SK-N-SH (cell line): Measurements from ENCODE around the gene MPZL1. TPM values are rescaled to one million over a fixed set of nuclear protein-coding genes. Genes with fewer than 3 reads are reported as not detected.

Experiments used
- CTCF ChIA-PET: fragments of 300-600, 350-600 bp; formaldehyde crosslinking; extraction: SDS; loops from one replicate; lab custom pipeline; 2021; lab: Yijun Ruan, JAX
- POLR2A ChIA-PET: fragments of 350-600 bp; sonication (Branson Sonifier 250); formaldehyde crosslinking; extraction: SDS; loops from one replicate; lab custom pipeline; 2020; ENCODE audit warnings: antibody characterized with exemption, inconsistent platforms; lab: Yijun Ruan, JAX
- DNase-seq: peaks from one replicate; pipeline ENCODE4 v3.0.0; 2012
- H2AFZ ChIP-seq: fragments of 200-600 bp; sonication (generic); 2 replicates; pipeline ENCODE4 v1.8.1; 2016; ENCODE audit warnings: antibody characterized with exemption, mild to moderate bottlenecking, low read depth
- H3F3A ChIP-seq: fragments of 200-600 bp; sonication (generic); replicated peaks from 2 replicates; pipeline ENCODE3; 2016; ENCODE audit warnings: antibody characterized with exemption, mild to moderate bottlenecking; ENCODE audit not compliant: insufficient read depth
- H3K27ac ChIP-seq, 2 experiments: fragments of 200-500 bp in 1 of 2; fragments of 200-600 bp in 1 of 2; sonication (Bioruptor generic) in 1 of 2; sonication (generic), shearing (Covaris generic) in 1 of 2; 2 replicates each; pipeline versions ENCODE4 v1.5.1 to v1.6.1; 2014 to 2016; ENCODE audit warnings: low read depth in 2 of 2, inconsistent platforms in 1 of 2, low read length in 1 of 2, mild to moderate bottlenecking in 1 of 2, mixed read lengths in 1 of 2
- H3K27me3 ChIP-seq: fragments of 200-600 bp; sonication (generic), shearing (Covaris generic); 2 replicates; pipeline ENCODE4 v1.6.1; 2016; ENCODE audit warnings: mixed run types; ENCODE audit not compliant: insufficient read depth
- H3K36me3 ChIP-seq, 2 experiments: fragments of 200-500 bp in 1 of 2; fragments of 200-600 bp in 1 of 2; sonication (Bioruptor generic) in 1 of 2; sonication (generic) in 1 of 2; replicated peaks in 1 of 2; 2 replicates each; pipeline versions ENCODE3 to v1.5.1; 2014 to 2016; ENCODE audit warnings: low read length in 1 of 2, mild to moderate bottlenecking in 1 of 2; ENCODE audit not compliant: insufficient read depth in 2 of 2, control insufficient read depth in 1 of 2
- H3K4me1 ChIP-seq, 2 experiments: fragments of 200-500 bp in 1 of 2; fragments of 200-600 bp in 1 of 2; sonication (Bioruptor generic) in 1 of 2; sonication (generic), shearing (Covaris generic) in 1 of 2; 2 replicates each; pipeline versions ENCODE4 v1.5.1 to v1.6.1; 2014 to 2016; ENCODE audit warnings: low read depth in 1 of 2, low read length in 1 of 2, mixed run types in 1 of 2; ENCODE audit not compliant: insufficient read depth in 2 of 2, control insufficient read depth in 1 of 2
- H3K4me2 ChIP-seq: fragments of 200-600 bp; sonication (generic), shearing (Covaris generic); 2 replicates; pipeline ENCODE4 v1.6.1; 2017; ENCODE audit warnings: mixed run types
- H3K4me3 ChIP-seq, 2 experiments: fragments of 200-500 bp in 1 of 2; fragments of 200-600 bp in 1 of 2; sonication (Bioruptor generic) in 1 of 2; sonication (generic), shearing (Covaris generic) in 1 of 2; 2 replicates each; pipeline versions ENCODE4 v1.5.1 to v1.8.1; 2014 to 2016; ENCODE audit warnings: low read depth in 2 of 2, inconsistent platforms in 1 of 2, low read length in 1 of 2, mild to moderate bottlenecking in 1 of 2, mixed read lengths in 1 of 2, moderate library complexity in 1 of 2
- H3K79me2 ChIP-seq: fragments of 200-600 bp; sonication (generic); 2 replicates; pipeline ENCODE4 v1.8.1; 2017; ENCODE audit warnings: mild to moderate bottlenecking; ENCODE audit not compliant: insufficient read depth
- H3K9ac ChIP-seq: fragments of 200-600 bp; sonication (generic); 2 replicates; pipeline ENCODE4 v1.6.1; 2017; ENCODE audit warnings: mixed run types
- H3K9me2 ChIP-seq: fragments of 200-600 bp; sonication (generic); 2 replicates; pipeline ENCODE4 v1.6.1; 2017; ENCODE audit warnings: mixed run types
- H3K9me3 ChIP-seq: fragments of 200-600 bp; sonication (generic); 2 replicates; pipeline ENCODE4 v1.6.1; 2017; ENCODE audit warnings: mixed run types, mild to moderate bottlenecking, moderate library complexity
- H4K20me1 ChIP-seq: fragments of 200-600 bp; sonication (generic); 2 replicates; pipeline ENCODE4 v1.6.1; 2017; ENCODE audit warnings: mild to moderate bottlenecking, mixed run types; ENCODE audit not compliant: insufficient read depth
- CHD2 ChIP-seq: fragments of 150-350 bp; IDR thresholded peaks from 2 replicates; pipeline ENCODE4 v1.6.1; 2018; ENCODE audit warnings: low read length; ENCODE audit not compliant: partially characterized antibody
- ELF1 ChIP-seq: IDR thresholded peaks from 2 replicates; pipeline ENCODE4 v1.4.0; 2012
- JUND ChIP-seq: IDR thresholded peaks from 2 replicates; pipeline ENCODE4 v1.4.0; 2012
- MEF2A ChIP-seq: IDR thresholded peaks from 2 replicates; pipeline ENCODE4 v1.4.0; 2012; ENCODE audit warnings: low read depth, borderline replicate concordance
- SIN3A ChIP-seq: IDR thresholded peaks from 2 replicates; pipeline ENCODE4 v1.6.1; 2012; ENCODE audit warnings: low read depth, mild to moderate bottlenecking, low read length, moderate library complexity, borderline replicate concordance
- TAF1 ChIP-seq: IDR thresholded peaks from 2 replicates; pipeline ENCODE4 v1.6.1; 2012; ENCODE audit warnings: low read depth, mild to moderate bottlenecking, low read length, moderate library complexity, borderline replicate concordance
- TCF12 ChIP-seq: IDR thresholded peaks from 2 replicates; pipeline ENCODE4 v1.4.0; 2012
- YY1 ChIP-seq: IDR thresholded peaks from 2 replicates; pipeline ENCODE4 v1.4.0; 2012; ENCODE audit warnings: low read depth, mild to moderate bottlenecking
- WGBS: methylation state at CpG from one replicate; pipeline ENCODE4 v1.1.6; 2017; ENCODE audit warnings: low lambda C conversion rate; 5-methylcytosine and 5-hydroxymethylcytosine counted together
- polyA plus RNA-seq, 3 experiments: library from polyadenylated mRNA; depleted of rRNA; stranded (reverse); fragments of >200 nt; gene quantifications; 2 replicates each; pipeline ENCODE4 v1.2.3, GENCODE V29; 2012
- TF ChIP-seq, protein P1 (sequence below): IDR thresholded peaks from 2 replicates; pipeline ENCODE4 v1.4.0; 2012; ENCODE audit warnings: low read depth, borderline replicate concordance
- TF ChIP-seq, protein P2 (sequence below): IDR thresholded peaks from 2 replicates; pipeline ENCODE4 v1.4.0; 2012; ENCODE audit warnings: low read depth
- TF ChIP-seq, protein P3 (sequence below): fragments of 150-350 bp; IDR thresholded peaks from 2 replicates; pipeline ENCODE4 v1.6.1; 2016; ENCODE audit warnings: mild to moderate bottlenecking, low read depth, low read length
- TF ChIP-seq, protein P4 (sequence below): IDR thresholded peaks from 2 replicates; pipeline ENCODE4 v1.6.1; 2012; ENCODE audit warnings: mild to moderate bottlenecking, low read depth, low read length, moderate library complexity
- TF ChIP-seq, protein P5 (sequence below): IDR thresholded peaks from 2 replicates; pipeline ENCODE4 v1.4.0; 2012; ENCODE audit warnings: low read depth, borderline replicate concordance
- TF ChIP-seq, protein P6 (sequence below): IDR thresholded peaks from 2 replicates; pipeline ENCODE4; 2012
- TF ChIP-seq, protein P7 (sequence below): fragments of 200-600 bp; sonication (generic); IDR thresholded peaks from 2 replicates; pipeline ENCODE4 v1.6.1; 2017; ENCODE audit warnings: antibody characterized with exemption, mild to moderate bottlenecking, moderate library complexity

The MPZL1 gene
- polyA plus RNA-seq, 1 of the 3 experiments (the other 2 are of a cell fraction) = 27.3 TPM

DNA sequence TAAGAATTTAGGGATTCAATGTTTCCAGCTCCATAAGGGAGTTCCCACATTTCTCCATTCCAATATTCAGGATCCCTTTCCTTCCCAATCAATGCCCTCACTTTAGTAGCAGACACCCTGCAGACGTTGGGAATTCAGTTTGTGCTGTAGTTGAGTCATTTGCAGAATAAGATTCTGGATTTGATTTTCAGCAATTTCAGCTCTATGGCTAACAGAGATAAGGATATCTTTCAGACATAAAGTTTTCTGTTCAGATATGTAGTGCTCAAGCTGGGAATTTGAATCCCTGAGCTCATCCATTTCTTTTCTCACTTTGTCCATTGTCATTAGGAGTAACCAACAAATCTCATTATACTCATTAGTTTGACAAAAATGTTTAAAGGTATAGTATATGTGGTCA, 13.1 kb downstream of the MPZL1 start:
- Histone ChIP-seq H3K36me3 (peaks cover 4 to 6% of the 10 kb centered on the region in 2 experiments), H3K9me3 (no peaks in the 10 kb centered on the region), H3K79me2 (peaks cover 95% of the 10 kb centered on the region), H3K4me1 (no peaks in the 10 kb centered on the region), H2AFZ (no peak overlapping the region), H4K20me1 (peaks cover 8% of the 10 kb centered on the region; the same call in 1 of the 2 replicates), H3K4me2 (no peak overlapping the region), H3K9me2 (no peaks in the 10 kb centered on the region), H3K27me3 (no peaks in the 10 kb centered on the region), H3K9ac (no peak overlapping the region), H3K4me3 (no peak overlapping the region)
- CTCF ChIA-PET = no interaction called here
- DNase-seq = no peak
- 88% methylated on average over 1 of the region's 1 CpG for WGBS
- POLR2A ChIA-PET = no interaction called here
- TF ChIP-seq CHD2 = no peak
- TF ChIP-seq SIN3A = no peak
- TF ChIP-seq, protein P1, sequence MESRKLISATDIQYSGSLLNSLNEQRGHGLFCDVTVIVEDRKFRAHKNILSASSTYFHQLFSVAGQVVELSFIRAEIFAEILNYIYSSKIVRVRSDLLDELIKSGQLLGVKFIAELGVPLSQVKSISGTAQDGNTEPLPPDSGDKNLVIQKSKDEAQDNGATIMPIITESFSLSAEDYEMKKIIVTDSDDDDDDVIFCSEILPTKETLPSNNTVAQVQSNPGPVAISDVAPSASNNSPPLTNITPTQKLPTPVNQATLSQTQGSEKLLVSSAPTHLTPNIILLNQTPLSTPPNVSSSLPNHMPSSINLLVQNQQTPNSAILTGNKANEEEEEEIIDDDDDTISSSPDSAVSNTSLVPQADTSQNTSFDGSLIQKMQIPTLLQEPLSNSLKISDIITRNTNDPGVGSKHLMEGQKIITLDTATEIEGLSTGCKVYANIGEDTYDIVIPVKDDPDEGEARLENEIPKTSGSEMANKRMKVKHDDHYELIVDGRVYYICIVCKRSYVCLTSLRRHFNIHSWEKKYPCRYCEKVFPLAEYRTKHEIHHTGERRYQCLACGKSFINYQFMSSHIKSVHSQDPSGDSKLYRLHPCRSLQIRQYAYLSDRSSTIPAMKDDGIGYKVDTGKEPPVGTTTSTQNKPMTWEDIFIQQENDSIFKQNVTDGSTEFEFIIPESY = no peak
- no peak for TF ChIP-seq TAF1
- TF ChIP-seq, protein P2, sequence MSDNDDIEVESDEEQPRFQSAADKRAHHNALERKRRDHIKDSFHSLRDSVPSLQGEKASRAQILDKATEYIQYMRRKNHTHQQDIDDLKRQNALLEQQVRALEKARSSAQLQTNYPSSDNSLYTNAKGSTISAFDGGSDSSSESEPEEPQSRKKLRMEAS = no peak
- TF ChIP-seq MEF2A = no peak
- TF ChIP-seq TCF12 = no peak
- TF ChIP-seq, protein P3, sequence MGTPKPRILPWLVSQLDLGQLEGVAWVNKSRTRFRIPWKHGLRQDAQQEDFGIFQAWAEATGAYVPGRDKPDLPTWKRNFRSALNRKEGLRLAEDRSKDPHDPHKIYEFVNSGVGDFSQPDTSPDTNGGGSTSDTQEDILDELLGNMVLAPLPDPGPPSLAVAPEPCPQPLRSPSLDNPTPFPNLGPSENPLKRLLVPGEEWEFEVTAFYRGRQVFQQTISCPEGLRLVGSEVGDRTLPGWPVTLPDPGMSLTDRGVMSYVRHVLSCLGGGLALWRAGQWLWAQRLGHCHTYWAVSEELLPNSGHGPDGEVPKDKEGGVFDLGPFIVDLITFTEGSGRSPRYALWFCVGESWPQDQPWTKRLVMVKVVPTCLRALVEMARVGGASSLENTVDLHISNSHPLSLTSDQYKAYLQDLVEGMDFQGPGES = no peak
- TF ChIP-seq JUND = no peak
- TF ChIP-seq, protein P4, sequence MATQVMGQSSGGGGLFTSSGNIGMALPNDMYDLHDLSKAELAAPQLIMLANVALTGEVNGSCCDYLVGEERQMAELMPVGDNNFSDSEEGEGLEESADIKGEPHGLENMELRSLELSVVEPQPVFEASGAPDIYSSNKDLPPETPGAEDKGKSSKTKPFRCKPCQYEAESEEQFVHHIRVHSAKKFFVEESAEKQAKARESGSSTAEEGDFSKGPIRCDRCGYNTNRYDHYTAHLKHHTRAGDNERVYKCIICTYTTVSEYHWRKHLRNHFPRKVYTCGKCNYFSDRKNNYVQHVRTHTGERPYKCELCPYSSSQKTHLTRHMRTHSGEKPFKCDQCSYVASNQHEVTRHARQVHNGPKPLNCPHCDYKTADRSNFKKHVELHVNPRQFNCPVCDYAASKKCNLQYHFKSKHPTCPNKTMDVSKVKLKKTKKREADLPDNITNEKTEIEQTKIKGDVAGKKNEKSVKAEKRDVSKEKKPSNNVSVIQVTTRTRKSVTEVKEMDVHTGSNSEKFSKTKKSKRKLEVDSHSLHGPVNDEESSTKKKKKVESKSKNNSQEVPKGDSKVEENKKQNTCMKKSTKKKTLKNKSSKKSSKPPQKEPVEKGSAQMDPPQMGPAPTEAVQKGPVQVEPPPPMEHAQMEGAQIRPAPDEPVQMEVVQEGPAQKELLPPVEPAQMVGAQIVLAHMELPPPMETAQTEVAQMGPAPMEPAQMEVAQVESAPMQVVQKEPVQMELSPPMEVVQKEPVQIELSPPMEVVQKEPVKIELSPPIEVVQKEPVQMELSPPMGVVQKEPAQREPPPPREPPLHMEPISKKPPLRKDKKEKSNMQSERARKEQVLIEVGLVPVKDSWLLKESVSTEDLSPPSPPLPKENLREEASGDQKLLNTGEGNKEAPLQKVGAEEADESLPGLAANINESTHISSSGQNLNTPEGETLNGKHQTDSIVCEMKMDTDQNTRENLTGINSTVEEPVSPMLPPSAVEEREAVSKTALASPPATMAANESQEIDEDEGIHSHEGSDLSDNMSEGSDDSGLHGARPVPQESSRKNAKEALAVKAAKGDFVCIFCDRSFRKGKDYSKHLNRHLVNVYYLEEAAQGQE = no peak
- TF ChIP-seq ELF1 = no peak
- TF ChIP-seq, protein P5, sequence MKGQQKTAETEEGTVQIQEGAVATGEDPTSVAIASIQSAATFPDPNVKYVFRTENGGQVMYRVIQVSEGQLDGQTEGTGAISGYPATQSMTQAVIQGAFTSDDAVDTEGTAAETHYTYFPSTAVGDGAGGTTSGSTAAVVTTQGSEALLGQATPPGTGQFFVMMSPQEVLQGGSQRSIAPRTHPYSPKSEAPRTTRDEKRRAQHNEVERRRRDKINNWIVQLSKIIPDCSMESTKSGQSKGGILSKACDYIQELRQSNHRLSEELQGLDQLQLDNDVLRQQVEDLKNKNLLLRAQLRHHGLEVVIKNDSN = no peak
- TF ChIP-seq, protein P6, sequence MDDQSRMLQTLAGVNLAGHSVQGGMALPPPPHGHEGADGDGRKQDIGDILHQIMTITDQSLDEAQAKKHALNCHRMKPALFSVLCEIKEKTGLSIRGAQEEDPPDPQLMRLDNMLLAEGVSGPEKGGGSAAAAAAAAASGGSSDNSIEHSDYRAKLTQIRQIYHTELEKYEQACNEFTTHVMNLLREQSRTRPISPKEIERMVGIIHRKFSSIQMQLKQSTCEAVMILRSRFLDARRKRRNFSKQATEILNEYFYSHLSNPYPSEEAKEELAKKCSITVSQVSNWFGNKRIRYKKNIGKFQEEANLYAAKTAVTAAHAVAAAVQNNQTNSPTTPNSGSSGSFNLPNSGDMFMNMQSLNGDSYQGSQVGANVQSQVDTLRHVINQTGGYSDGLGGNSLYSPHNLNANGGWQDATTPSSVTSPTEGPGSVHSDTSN = no peak
- TF ChIP-seq YY1 = no peak
- TF ChIP-seq, protein P7, sequence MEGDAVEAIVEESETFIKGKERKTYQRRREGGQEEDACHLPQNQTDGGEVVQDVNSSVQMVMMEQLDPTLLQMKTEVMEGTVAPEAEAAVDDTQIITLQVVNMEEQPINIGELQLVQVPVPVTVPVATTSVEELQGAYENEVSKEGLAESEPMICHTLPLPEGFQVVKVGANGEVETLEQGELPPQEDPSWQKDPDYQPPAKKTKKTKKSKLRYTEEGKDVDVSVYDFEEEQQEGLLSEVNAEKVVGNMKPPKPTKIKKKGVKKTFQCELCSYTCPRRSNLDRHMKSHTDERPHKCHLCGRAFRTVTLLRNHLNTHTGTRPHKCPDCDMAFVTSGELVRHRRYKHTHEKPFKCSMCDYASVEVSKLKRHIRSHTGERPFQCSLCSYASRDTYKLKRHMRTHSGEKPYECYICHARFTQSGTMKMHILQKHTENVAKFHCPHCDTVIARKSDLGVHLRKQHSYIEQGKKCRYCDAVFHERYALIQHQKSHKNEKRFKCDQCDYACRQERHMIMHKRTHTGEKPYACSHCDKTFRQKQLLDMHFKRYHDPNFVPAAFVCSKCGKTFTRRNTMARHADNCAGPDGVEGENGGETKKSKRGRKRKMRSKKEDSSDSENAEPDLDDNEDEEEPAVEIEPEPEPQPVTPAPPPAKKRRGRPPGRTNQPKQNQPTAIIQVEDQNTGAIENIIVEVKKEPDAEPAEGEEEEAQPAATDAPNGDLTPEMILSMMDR = no peak
- TF ChIP-seq, all 33 proteins: peak for 0
- no peak overlapping the region for H3K27ac ChIP-seq
- H3F3A ChIP-seq = peaks cover 4% of the 10 kb centered on the region
